ENCODE data around the gene PHAF1. TPM values are rescaled to one million over a fixed set of nuclear protein-coding genes. Genes with fewer than 3 reads are reported as not detected.

The PHAF1 gene
- total RNA-seq, 4 donors from 2014 or later, result 39.7 to 51.1 (median 46.8) TPM

GRCh38 chr16:67145746-67146145 is 36.0 kb downstream of the PHAF1 start:
- intact Hi-C loops (cut with DNase I; ENCODE audit: low total_unique reads), result no loop called here
- no peak for DNase-seq (ENCODE audit: low spot score in 2 of 2)
- 87 to 93% methylated on average over 2 of the region's 2 CpGs for WGBS, 2 donors
- H3K4me3 ChIP-seq (ENCODE audit: low read depth, poor library complexity, severe bottlenecking), result no peak overlapping the region
- TF ChIP-seq CTCF (IDR thresholded peaks at IDR 0.05) (no peak), POLR2A (IDR thresholded peaks at IDR 0.05) (no peak)

- WGBS, 2 donors, result 81 to 85% methylated on average over 7 of the region's 7 CpGs
- TF ChIP-seq POLR2A (IDR thresholded peaks at IDR 0.05) (no peak), CTCF (IDR thresholded peaks at IDR 0.05) (no peak)
- intact Hi-C loops (cut with DNase I; ENCODE audit: low total_unique reads), result no loop called here
- H3K4me3 ChIP-seq (ENCODE audit: low read depth, poor library complexity, severe bottlenecking), result no peak overlapping the region
- DNase-seq (ENCODE audit: low spot score in 2 of 2), result no peak
Measured at GRCh38 chr16:67146523-67147357, 37.0 kb downstream of the PHAF1 start.

- TF ChIP-seq CTCF (IDR thresholded peaks at IDR 0.05) (no peak), POLR2A (IDR thresholded peaks at IDR 0.05) (no peak)
- no peak overlapping the region for H3K4me3 ChIP-seq (ENCODE audit: low read depth, poor library complexity, severe bottlenecking)
- no peak for DNase-seq (ENCODE audit: low spot score in 2 of 2)
- 72 to 75% methylated on average over 4 of the region's 4 CpGs for WGBS, 2 donors
- intact Hi-C loops (cut with DNase I; ENCODE audit: low total_unique reads), result no loop called here
Measured at GRCh38 chr16:67147437-67148140, 37.8 kb downstream of the PHAF1 start.

GRCh38 chr16:67148221-67148620 is 38.5 kb downstream of the PHAF1 start:
- DNase-seq (ENCODE audit: low spot score in 2 of 2), result no peak
- intact Hi-C loops (cut with DNase I; ENCODE audit: low total_unique reads), result no loop called here
- no peak overlapping the region for H3K4me3 ChIP-seq (ENCODE audit: low read depth, poor library complexity, severe bottlenecking)
- TF ChIP-seq CTCF (IDR thresholded peaks at IDR 0.05) (no peak), POLR2A (IDR thresholded peaks at IDR 0.05) (no peak)
- WGBS, 2 donors, result 87 to 96% methylated on average over 2 of the region's 2 CpGs

- DNase-seq (ENCODE audit: low spot score in 2 of 2), result no peak
- no peak for TF ChIP-seq POLR2A (IDR thresholded peaks at IDR 0.05)
- no peak for TF ChIP-seq CTCF (IDR thresholded peaks at IDR 0.05)
- 79 to 85% methylated on average over 9 to 10 of the region's 11 CpGs for WGBS, 2 donors
- H3K4me3 ChIP-seq (ENCODE audit: low read depth, poor library complexity, severe bottlenecking), result no peak overlapping the region
- intact Hi-C loops (cut with DNase I; ENCODE audit: low total_unique reads), result no loop called here
Measured at GRCh38 chr16:67148656-67149275, 39.0 kb downstream of the PHAF1 start.
